Gastroesophageal sphincter (tissue), 3 donors: ENCODE data around the gene FOXL2NB.

Experiments
- CTCF ChIP-seq, 4 experiments: fragments of 200-600 bp in 2 of 4; fragments of 450-650 bp in 2 of 4; sonication (generic) in 1 of 4; IDR thresholded peaks; one replicate each; pipeline ENCODE4 v1.5.1; 2017 to 2019; ENCODE audit warnings: antibody characterized with exemption in 4 of 4, mild to moderate bottlenecking in 2 of 4, moderate library complexity in 2 of 4
- POLR2A ChIP-seq, 2 donors: fragments of 450-650 bp; IDR thresholded peaks; one replicate each; pipeline ENCODE4 v1.6.1; 2017; ENCODE audit warnings: antibody characterized with exemption in 2 of 2, mild to moderate bottlenecking in 2 of 2, moderate library complexity in 1 of 2

- no peak for TF ChIP-seq CTCF (IDR thresholded peaks at IDR 0.05)
- TF ChIP-seq POLR2A (IDR thresholded peaks at IDR 0.05): no peak
These were observed 27.4 kb downstream of the FOXL2NB start for GRCh38 chr3:138974462-138974861.
